ENCODE results near the gene KLHL3.
"Not testable (repeated sequence)": the region's sequence is repeated elsewhere in the genome, so short reads cannot be mapped to it uniquely, and the experiment has no call there.

KLHL3 gene, protein sequence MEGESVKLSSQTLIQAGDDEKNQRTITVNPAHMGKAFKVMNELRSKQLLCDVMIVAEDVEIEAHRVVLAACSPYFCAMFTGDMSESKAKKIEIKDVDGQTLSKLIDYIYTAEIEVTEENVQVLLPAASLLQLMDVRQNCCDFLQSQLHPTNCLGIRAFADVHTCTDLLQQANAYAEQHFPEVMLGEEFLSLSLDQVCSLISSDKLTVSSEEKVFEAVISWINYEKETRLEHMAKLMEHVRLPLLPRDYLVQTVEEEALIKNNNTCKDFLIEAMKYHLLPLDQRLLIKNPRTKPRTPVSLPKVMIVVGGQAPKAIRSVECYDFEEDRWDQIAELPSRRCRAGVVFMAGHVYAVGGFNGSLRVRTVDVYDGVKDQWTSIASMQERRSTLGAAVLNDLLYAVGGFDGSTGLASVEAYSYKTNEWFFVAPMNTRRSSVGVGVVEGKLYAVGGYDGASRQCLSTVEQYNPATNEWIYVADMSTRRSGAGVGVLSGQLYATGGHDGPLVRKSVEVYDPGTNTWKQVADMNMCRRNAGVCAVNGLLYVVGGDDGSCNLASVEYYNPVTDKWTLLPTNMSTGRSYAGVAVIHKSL

GRCh38 chr5:137735555-137736284 is at the start of gene KLHL3:
KLHL3 (minus strand) TSS chr5:137736089; CDS start chr5:137735646, 443 bp downstream.
- DNase-seq = peak; percentile 31 to 43

GRCh38 chr5:137782984-137783536 is 47.2 kb upstream of the KLHL3 start:
- no peak for DNase-seq

DNA sequence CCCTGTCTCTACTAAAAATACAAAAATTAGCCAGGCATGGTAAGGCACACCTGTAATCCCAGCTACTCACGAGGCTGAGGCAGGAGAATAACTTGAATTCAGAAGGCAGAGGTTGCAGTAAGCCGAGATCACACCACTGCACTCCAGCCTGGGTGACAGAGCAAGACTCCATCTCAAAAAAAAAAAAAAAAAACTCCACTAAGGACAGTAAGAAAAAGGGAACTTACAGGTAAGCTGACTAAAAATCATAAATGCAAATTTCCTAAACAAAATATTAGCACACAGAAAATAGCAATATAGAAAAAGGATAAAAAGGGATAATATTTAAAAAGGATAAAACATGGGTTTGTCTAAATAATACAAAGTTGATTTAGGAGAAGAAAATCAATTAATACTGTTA is 46.2 kb upstream of the KLHL3 start:
- no peak for DNase-seq

- DNase-seq = no peak
Observed at GRCh38 chr5:137778772-137779564, 43.1 kb upstream of the KLHL3 start.

DNA sequence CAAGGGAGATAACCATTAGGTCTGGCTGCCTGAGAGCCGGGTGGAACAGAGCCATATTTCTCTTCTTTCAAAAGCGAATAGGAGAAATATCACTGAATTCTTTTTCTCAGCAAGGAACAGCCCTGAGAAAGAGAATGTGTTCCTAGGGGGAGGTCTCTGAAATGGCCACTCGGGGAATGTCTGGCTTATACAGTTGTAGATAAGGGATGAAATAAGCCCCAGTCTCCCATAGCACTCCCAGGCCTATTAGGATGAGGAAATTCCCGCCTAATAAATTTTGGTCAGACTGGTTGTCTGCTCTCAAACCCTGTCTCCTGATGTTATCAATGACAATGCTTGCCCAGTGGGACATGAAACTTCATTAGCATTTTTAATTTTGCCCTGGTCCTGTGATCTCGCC is 32.0 kb upstream of the KLHL3 start:
- DNase-seq = not testable (repeated sequence)

- no peak for DNase-seq
Observed at GRCh38 chr5:137761566-137761965, 25.7 kb upstream of the KLHL3 start.

DNA sequence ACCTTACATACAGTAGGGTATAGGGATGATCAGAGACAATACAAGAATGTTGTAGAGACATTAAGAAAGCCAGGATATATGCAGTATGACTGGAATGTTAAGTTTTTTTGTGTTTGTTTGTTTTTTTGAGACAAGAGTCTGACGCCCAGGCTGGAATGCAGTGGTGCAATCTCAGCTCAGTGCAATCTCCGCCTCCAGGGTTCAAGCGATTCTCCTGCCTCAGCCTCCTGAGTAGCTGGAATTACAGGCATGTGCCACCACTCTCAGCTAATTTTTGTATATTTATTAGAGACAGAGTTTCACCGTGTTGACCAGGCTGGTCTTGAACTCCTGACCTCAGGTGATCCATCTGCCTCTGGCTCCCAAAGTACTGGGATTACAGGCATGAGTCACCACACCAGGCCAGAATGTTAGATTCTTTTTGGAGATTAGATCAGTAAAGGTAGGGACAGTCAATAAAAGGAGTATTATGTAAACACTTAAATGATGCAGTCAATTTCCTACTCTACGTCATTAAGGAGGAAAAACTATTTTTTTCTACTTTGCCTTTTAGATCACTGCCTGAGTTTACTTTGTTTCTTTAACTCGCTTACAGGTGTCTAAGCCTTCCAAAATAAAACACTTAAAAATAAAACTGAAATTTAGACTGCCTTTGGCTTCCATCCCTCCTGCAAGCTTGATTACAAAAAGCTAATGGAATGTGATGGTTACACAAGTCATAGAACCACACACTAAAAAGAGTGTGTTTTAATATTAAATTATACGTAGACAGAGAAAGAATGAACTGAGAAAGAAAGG is 25.0 kb upstream of the KLHL3 start:
- DNase-seq = no peak

DNA sequence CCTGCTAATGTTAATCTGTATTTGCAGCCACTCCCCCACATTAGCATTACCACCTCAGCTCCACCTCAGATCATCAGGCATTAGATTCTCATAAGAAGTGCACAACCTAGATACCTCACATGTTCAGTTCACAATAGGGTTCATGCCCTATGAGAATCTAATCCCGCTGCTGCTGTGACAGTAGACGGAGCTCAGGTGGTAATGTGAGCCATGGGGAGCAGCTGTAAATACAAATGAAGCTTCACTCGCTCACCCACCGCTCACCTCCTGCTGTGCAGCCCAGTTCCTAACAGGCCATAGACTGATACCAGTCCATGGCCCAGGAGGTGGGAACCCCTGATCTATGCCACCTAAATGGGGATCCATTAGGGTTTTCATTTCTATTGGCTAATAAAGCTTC is 24.4 kb upstream of the KLHL3 start:
- no peak for DNase-seq

DNA sequence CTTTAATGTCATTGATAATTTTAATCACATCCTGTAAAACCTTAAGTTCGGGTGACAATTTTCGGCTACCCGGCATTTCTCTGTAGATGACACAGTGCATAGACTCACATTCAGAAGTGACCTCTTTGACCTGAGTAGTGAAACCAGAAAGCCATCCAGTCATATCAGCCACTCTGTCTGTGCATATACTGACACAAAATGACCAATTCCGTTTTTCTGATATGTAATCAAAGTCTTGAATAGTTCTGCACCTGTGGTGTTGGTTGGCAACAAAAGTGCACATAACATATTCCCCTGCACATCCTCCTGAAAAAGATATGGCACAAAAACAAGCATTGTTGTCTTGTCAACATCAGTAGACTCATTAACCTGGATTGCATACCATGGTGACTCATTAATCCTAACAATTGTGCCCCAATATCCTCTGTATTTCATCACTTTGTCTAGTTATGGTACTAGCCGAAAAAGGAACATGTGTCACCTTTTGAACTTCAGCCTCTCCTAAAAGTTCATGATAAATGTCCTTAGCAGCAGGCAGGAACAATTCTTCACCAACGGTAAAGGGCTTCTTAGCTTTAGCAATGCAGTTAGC is 22.9 kb upstream of the KLHL3 start:
- DNase-seq = no peak

GRCh38 chr5:137758121-137758520 is 22.2 kb upstream of the KLHL3 start:
- no peak for DNase-seq

- DNase-seq = no peak
Observed at GRCh38 chr5:137757634-137758033, 21.7 kb upstream of the KLHL3 start.

- no peak for DNase-seq
Observed at GRCh38 chr5:137754961-137755762, 19.3 kb upstream of the KLHL3 start.

GRCh38 chr5:137754188-137754960 is 18.5 kb upstream of the KLHL3 start, which contains the start of gene HNRNPA0:
HNRNPA0 (minus strand) TSS chr5:137754363; CDS start chr5:137754066, 297 bp downstream.
- peak; percentile 97 for DNase-seq

DNA sequence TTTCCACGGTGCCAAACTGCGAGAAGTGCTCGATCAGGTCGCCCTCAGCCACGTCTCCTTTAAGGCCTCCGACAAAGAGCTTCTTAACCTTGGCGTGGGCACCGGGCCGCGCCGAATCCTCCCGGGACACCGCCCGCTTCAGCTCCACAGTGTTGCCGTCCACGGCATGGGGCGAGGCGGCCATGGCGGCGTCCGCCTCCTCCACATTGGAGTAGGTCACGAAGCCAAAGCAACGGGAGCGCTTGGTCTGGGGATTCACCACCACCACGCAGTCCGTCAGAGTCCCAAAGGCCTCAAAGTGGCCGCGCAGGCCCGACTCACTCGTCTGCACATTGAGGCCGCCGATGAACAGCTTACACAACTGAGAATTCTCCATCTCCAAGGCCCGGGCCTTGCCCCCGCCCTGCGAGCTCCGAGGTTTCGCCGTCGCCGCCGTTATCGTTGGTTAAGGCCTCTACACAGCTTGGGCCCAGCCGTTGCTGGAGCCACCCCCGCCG is 17.9 kb upstream of the KLHL3 start:
- no peak for DNase-seq

DNA sequence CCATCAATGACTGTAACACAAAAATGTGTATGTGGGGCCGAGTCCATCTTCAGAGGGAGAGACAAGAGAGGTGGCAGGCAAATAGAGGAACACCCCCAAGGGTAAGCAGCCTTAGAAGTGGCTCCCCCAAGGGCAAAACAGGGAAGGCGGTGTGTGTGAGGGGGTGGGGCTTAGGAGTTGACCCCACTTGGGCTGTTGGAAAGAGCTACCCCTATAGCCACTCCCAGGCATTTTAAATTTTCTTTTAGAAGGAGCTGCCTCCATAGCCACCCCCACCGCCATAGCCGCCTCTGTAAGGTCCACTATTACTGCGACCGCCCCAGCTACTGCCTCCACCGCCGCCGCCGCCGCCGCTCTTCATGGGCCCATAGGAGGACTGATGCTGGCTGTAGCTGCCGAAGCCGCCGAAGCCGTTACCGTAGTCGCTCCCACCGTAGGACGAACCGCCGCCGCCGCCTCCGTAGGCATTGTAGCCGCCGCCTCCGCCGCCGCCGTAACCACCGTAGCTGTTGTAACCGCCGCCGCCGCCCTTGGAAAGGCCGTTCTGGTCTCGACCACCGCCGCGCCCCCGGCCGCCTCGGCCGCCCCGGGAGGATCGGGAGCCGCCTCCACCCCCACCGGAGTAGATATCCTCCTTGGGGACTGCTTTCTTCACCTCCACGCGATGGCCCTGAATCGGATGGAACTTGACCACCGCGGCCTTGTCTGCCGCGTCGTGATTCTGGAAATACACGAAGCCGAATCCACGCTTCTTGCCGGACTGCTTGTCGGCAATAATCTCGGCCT is 17.2 kb upstream of the KLHL3 start:
- peak; percentile 41 to 45 for DNase-seq

- no peak for DNase-seq
Observed at GRCh38 chr5:137751869-137752491, 16.1 kb upstream of the KLHL3 start.

DNA sequence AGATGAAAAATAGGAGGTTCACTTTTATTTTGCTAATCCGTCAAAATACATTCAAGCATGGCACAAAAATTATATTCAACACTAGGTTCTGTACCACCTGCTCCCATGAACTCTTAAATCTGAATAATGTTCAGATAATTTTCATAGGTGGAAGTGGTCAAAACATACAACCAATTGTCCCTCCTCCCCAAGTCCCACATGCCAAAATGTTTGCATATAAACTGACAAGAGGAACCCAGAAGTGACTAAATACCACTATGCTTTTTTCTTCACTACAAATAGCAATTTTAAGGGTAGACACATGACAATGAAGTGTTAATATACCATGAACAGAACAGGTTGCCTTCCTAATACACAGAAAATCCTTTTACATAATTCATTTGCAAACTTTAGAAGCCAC is 14.5 kb upstream of the KLHL3 start:
- DNase-seq = no peak

- DNase-seq = no peak
Observed at GRCh38 chr5:137747848-137748247, 12.0 kb upstream of the KLHL3 start.

Measured in activated CD4-positive, alpha-beta T cell treated with anti-CD3 and anti-CD28 coated beads, Interleukin-2, amount 50 U/mL, for 48 hours (primary cell).